Endothelial cell of umbilical vein (primary cell): ENCODE measurements around the gene NMU. TPM values are rescaled to one million over a fixed set of nuclear protein-coding genes. Genes with fewer than 3 reads are reported as not detected.

Source experiments
- BruUV-seq: library from RNA; stranded (reverse); fragments of 400-500 nt; replicated peaks from 2 replicates; lab custom pipeline; 2021; lab: Mats Ljungman, UMichigan
- CTCF ChIA-PET: fragments of 300-600, 350-600 bp; sonication (Branson Sonifier 250); formaldehyde crosslinking; loops from one replicate; lab custom pipeline; 2021; ENCODE audit warnings: antibody characterized with exemption, inconsistent platforms; lab: Charles Lee
- POLR2A ChIA-PET: fragments of 300-600, 350-600 bp; sonication (Branson Sonifier 250); formaldehyde crosslinking; loops from one replicate; lab custom pipeline; 2021; ENCODE audit warnings: antibody characterized with exemption, inconsistent platforms; lab: Charles Lee
- DNase-seq: peaks from one replicate; pipeline ENCODE4 v3.0.0-alpha.2; 2011; ENCODE audit warnings: low read depth, low spot score
- FAIRE-seq: peaks from 2 replicates; lab custom pipeline; 2011; peaks lifted over from hg19 to GRCh38; lab: Jason Lieb, UNC
- H2AFZ ChIP-seq: 2 replicates; pipeline ENCODE4 v1.6.0; 2012; ENCODE audit warnings: low read depth, low read length, control low read depth, inconsistent platforms
- H3K27ac ChIP-seq: 2 replicates; pipeline ENCODE4 v1.5.1; 2011; ENCODE audit warnings: low read depth, mild to moderate bottlenecking, control low read depth, low read length, moderate library complexity; ENCODE audit not compliant: insufficient read depth
- H3K27me3 ChIP-seq, 2 experiments: 2 replicates each; pipeline versions ENCODE4 v1.6.0 to v1.6.1; 2011; ENCODE audit warnings: low read length in 2 of 2, mixed read lengths in 1 of 2; ENCODE audit not compliant: control insufficient read depth in 2 of 2, insufficient read depth in 2 of 2
- H3K36me3 ChIP-seq, 2 experiments: 2 replicates in 1 of 2; 3 replicates in 1 of 2; pipeline ENCODE4 v1.5.1; 2011; ENCODE audit warnings: low read length in 2 of 2, mild to moderate bottlenecking in 1 of 2, moderate library complexity in 1 of 2; ENCODE audit not compliant: control insufficient read depth in 2 of 2, insufficient read depth in 2 of 2; ENCODE audit errors: extremely low read depth in 1 of 2
- H3K4me1 ChIP-seq: 3 replicates; pipeline ENCODE4 v1.5.1; 2011; ENCODE audit warnings: mild to moderate bottlenecking, low read length; ENCODE audit not compliant: control insufficient read depth, insufficient read depth; ENCODE audit errors: extremely low read depth
- H3K4me2 ChIP-seq: 2 replicates; pipeline ENCODE4 v1.6.1; 2011; ENCODE audit warnings: low read length, control low read depth, mixed read lengths; ENCODE audit not compliant: insufficient read depth
- H3K4me3 ChIP-seq, 3 experiments: fragments of 200-600 bp in 1 of 3; sonication (generic), shearing (Covaris generic) in 1 of 3; replicated peaks in 1 of 3; 2 replicates each; pipeline ENCODE4 v1.5.1; 2011 to 2016; ENCODE audit warnings: control low read depth in 3 of 3, low read length in 3 of 3, mild to moderate bottlenecking in 2 of 3, inconsistent platforms in 1 of 3, low read depth in 1 of 3, moderate library complexity in 1 of 3; ENCODE audit not compliant: insufficient read depth in 1 of 3
- H3K79me2 ChIP-seq: 2 replicates; pipeline ENCODE4 v1.6.0; 2012; ENCODE audit warnings: low read length, inconsistent platforms; ENCODE audit not compliant: control insufficient read depth, insufficient read depth
- H3K9ac ChIP-seq: replicated peaks from 2 replicates; pipeline ENCODE3; 2011; ENCODE audit warnings: low read length, control low read depth; ENCODE audit not compliant: insufficient read depth; ENCODE audit errors: extremely low read depth
- H3K9me1 ChIP-seq: replicated peaks from 3 replicates; pipeline ENCODE4 v1.6.0; 2011; ENCODE audit warnings: mild to moderate bottlenecking, low read length; ENCODE audit not compliant: control insufficient read depth, insufficient read depth; ENCODE audit errors: extremely low read depth
- H3K9me3 ChIP-seq: replicated peaks from 2 replicates; pipeline ENCODE4 v1.5.1; 2012; ENCODE audit warnings: low read length, inconsistent platforms; ENCODE audit not compliant: control insufficient read depth, insufficient read depth
- H4K20me1 ChIP-seq: replicated peaks from 2 replicates; pipeline ENCODE3; 2011; ENCODE audit warnings: mild to moderate bottlenecking, low read length; ENCODE audit not compliant: control insufficient read depth, insufficient read depth; ENCODE audit errors: extremely low read depth
- EZH2 ChIP-seq: IDR thresholded peaks from 2 replicates; pipeline ENCODE4 v1.6.1; 2012; ENCODE audit warnings: borderline replicate concordance, low read depth, mild to moderate bottlenecking, moderate library complexity, low read length, inconsistent platforms; ENCODE audit not compliant: severe bottlenecking
- FOS ChIP-seq: IDR thresholded peaks from 2 replicates; pipeline ENCODE4 v1.6.1; 2011; ENCODE audit warnings: mild to moderate bottlenecking, low read length, moderate library complexity, borderline replicate concordance; ENCODE audit not compliant: insufficient read depth
- GATA2 ChIP-seq: IDR thresholded peaks from 2 replicates; pipeline ENCODE4 v1.7.0; 2011; ENCODE audit warnings: low read depth, mild to moderate bottlenecking, moderate library complexity, mixed read lengths, low read length; ENCODE audit not compliant: insufficient read length, insufficient read depth
- JUN ChIP-seq: IDR thresholded peaks from 2 replicates; pipeline ENCODE4 v1.6.1; 2011; ENCODE audit warnings: borderline replicate concordance, low read depth; ENCODE audit not compliant: insufficient read length, insufficient read depth
- MAX ChIP-seq: IDR thresholded peaks from 2 replicates; pipeline ENCODE4 v1.6.1; 2011; ENCODE audit not compliant: insufficient read depth, insufficient read length
- dilution Hi-C: fragments of 300-500 bp; cut with MboI; formaldehyde crosslinking; loops from one replicate; pipeline ENCODE4 v1.15.0; 2019; ENCODE audit warnings: low sequenced_read_pairs; ENCODE audit not compliant: extremely low pct_ligation_motif_present
- intact Hi-C: fragments of 100-400 bp; cut with micrococcal nuclease; formaldehyde crosslinking; loops from one replicate; pipeline ENCODE4 v1.10.0; 2022
- polyA plus RNA-seq, 4 experiments: library from polyadenylated mRNA; depleted of rRNA in 3 of 4; stranded (reverse) in 3 of 4; unstranded in 1 of 4; fragments of >200 nt; gene quantifications; 2 replicates each; pipeline versions ENCODE4 v1.2.1 to v1.2.3, GENCODE V29; 2011 to 2012; ENCODE audit warnings: missing spikeins in 1 of 4
- total RNA-seq: library from RNA; stranded (reverse); gene quantifications from 2 replicates; pipeline ENCODE4 v1.2.3, GENCODE V29; 2021
- TF ChIP-seq, protein P1 (sequence below), 2 donors: IDR thresholded peaks; 1 replicate in 1 of 2; 2 replicates in 1 of 2; pipeline ENCODE4 v1.5.1; 2011; ENCODE audit warnings: low read length in 2 of 2, mild to moderate bottlenecking in 2 of 2, moderate library complexity in 2 of 2, control low read depth in 1 of 2, inconsistent platforms in 1 of 2, low read depth in 1 of 2; ENCODE audit not compliant: insufficient read depth in 1 of 2; ENCODE audit errors: extremely low read depth in 1 of 2

NMU gene
- total and polyA plus RNA-seq, 2 donors (not counting 3 experiments of a cell fraction or from before 2014, with no cell fraction given), result 1.4 to 3.7 TPM

- H4K20me1 ChIP-seq, result no peaks in the 10 kb centered on the region
- dilution Hi-C loops, result no loop called here
- H3K9me3 ChIP-seq, result no peaks in the 10 kb centered on the region
- H3K27me3 ChIP-seq, result peaks cover 0 to 1% of the 10 kb centered on the region in 2 experiments
- ChIA-PET CTCF (no interaction called here), POLR2A (no interaction called here)
- DNase-seq (no peak), FAIRE-seq (no peak)
- intact Hi-C loops, result no loop called here
- no peaks in the 10 kb centered on the region for H3K4me1 ChIP-seq
- H2AFZ ChIP-seq, result no peak overlapping the region
- no peak overlapping the region for H3K9ac ChIP-seq
- H3K36me3 ChIP-seq, result no peaks in the 10 kb centered on the region
- H3K4me2 ChIP-seq, result no peak overlapping the region
- no peak overlapping the region for H3K4me3 ChIP-seq
- H3K79me2 ChIP-seq, result no peaks in the 10 kb centered on the region
- no peaks in the 10 kb centered on the region for H3K9me1 ChIP-seq
- no peak for TF ChIP-seq EZH2
- no peak for TF ChIP-seq JUN
- TF ChIP-seq FOS, result no peak
- TF ChIP-seq, protein P1, sequence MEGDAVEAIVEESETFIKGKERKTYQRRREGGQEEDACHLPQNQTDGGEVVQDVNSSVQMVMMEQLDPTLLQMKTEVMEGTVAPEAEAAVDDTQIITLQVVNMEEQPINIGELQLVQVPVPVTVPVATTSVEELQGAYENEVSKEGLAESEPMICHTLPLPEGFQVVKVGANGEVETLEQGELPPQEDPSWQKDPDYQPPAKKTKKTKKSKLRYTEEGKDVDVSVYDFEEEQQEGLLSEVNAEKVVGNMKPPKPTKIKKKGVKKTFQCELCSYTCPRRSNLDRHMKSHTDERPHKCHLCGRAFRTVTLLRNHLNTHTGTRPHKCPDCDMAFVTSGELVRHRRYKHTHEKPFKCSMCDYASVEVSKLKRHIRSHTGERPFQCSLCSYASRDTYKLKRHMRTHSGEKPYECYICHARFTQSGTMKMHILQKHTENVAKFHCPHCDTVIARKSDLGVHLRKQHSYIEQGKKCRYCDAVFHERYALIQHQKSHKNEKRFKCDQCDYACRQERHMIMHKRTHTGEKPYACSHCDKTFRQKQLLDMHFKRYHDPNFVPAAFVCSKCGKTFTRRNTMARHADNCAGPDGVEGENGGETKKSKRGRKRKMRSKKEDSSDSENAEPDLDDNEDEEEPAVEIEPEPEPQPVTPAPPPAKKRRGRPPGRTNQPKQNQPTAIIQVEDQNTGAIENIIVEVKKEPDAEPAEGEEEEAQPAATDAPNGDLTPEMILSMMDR (IDR thresholded peaks at IDR 0.05; ENCODE audit: extremely low read depth in 1 of 2, insufficient read depth in 1 of 2, low read depth in 1 of 2, low read length in 2 of 2), result no peak
- TF ChIP-seq MAX, result no peak
- TF ChIP-seq GATA2, result no peak
- BruUV-seq, result no TSS peak
- no peak overlapping the region for H3K27ac ChIP-seq
Measured at GRCh38 chr4:55670695-55671094, 34.6 kb upstream of the NMU start.
